Fibroblast of skin of left biceps (primary cell): ENCODE data around the gene TSHB.
"Not testable (repeated sequence)": the region's sequence is repeated elsewhere in the genome, so short reads cannot be mapped to it uniquely, and the experiment has no call there.

Experiments
- DNase-seq, 2 experiments: peaks; one replicate each; pipeline ENCODE4 v3.0.0-alpha.2; 2013; ENCODE audit warnings: low read depth in 2 of 2

TSHB gene

DNA sequence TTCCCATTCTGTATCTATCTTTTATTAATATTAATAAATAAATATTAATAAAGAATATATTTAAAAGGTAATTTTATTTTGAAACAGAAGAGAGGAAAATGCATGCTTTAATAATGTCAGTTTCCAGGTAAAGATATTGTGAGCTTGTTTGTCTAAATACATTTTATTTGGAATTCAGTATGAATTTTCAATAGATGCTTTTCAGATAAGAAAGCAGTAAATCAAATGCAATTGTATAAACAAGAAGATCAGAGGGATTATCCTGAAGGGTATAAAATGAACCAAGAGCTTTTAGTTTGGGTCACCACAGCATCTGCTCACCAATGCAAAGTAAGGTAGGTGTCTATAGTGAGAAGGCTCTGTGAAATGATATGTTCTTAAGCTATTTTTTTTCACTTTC lies at the start of gene TSHB:
TSS of gene TSHB (plus strand) at position 301 of the 400 bp plus-strand sequence. CDS start 3,537 bp downstream, outside the sequence.
- DNase-seq = no peak

DNA sequence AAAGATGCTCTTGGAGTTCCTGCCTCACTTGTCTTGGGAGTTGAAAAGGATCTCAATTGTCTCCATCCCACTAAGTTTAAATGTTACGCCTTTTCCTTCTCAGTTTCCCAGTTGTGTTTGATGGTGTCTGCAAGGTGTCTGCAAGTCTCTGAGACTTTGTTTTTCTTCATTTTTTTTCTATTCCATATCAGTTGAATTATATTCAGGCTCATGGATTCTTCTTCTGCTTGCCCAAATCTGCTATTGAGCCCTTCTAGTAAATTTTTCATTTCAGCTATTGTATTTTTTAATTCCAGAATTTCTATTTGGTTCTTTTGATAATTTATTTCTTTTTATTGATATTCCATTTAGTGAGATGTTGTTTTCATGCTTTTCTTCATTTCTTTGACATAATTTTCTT lies 47.4 kb upstream of the TSHB start:
- no peak for DNase-seq

DNA sequence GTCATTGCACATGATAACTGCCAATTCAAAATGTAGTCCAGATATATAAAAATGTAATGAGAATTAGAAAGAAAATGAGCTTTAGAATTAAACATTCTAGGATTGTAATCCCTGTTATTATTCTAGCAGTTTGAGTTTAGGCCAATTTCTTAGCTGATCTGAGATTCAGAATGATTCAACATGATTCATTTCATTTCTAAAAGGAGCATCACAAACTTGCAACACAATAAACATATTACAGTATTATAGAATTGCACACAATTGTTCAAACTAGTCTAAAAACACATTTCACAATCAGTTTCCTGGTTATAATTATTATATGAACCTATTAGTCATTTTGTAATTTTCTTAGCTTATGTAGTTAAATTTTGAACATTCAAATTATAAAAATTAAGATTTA lies 43.3 kb upstream of the TSHB start:
- no peak for DNase-seq

DNA sequence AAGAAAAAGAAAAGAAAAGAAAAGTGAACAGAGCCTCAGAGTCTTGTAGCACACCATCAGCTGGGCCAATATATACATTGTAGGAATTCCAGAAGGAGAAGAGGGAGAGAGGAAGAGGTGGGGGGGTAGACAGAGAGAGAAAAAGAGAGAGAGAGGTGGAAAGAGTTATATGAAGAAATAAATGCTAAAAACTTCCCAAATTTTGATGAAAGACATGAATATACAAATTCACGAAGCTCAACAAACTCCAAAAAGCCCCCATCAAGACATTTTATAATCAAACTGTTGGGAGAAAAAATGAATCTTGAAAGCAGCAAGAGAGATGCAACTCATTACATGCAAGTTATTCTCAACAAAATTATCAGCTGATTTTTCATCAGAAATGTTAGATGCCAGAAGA lies 41.5 kb upstream of the TSHB start:
- DNase-seq = no peak

DNA sequence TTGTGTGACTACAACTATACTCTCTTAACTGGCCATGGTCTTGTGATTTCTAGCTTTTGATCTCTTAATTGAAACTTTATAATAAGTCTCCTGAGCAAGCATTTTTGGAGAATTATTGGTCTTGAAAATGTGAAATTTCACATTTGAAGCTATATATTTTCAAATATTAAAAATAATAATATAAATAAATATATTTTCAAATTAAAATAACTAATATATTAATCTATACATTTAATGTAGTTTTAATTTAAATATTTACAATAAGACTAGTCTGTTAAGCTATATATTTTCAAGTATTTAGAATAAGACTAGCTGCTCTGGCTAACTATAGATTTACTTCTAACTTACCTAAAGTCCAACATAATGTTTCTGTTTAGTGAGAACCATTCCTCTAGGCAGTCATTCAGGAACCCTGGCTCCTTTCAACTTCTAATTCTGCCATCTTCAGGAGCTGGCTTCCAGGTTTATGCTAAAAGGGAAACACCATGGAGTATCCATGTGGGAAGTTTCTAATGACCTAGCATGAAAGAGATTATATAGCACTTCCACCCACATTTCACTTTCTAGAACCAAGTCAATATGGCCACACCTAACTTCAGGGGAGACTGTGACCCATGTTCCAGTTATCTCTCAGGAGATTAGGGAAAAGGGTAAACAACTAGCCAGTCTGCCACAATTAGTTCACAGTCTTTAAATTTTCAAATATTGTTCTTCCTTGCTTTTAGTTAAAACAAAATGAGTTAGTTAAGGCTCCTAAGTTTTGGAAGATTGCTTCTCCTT lies 31.9 kb upstream of the TSHB start:
- DNase-seq = no peak

DNA sequence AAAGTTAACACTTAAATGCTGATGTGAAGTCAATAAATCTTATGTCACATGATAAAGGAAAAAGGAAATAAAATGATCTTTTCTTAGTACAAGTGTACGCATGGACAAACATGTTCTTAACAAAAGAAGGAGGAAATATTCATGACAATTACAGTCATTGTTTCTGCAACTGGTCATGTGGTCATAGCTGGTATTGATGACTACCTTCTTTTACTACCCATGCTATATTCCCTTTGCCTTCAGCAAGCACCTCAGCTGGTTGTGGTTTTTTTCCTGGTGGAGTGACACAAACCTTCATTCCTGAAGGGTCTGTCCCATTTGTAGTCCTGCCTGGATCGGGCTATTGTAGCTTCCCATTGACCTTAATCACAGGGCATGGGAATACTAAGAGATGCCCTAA lies 23.4 kb upstream of the TSHB start:
- no peak for DNase-seq

DNA sequence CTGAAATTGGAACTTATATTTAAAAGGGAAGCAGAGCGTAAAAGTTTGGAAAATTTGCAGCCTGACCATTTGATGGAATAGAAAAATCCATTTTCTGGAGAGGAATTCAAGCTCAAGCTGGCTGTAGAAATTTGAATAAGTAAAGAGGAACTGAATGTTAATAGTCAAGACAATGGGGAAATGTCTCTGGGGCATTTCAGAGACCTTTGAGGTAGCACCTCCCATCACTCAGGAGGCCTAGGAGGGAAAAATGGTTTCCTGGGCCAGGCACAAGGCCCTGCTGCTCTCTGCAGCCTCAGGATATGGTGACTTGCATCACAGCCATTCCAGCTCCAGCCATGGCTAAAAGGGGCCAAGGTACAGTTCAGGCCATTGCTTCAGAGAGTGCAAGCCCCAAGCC lies 17.6 kb upstream of the TSHB start:
- no peak for DNase-seq

DNA sequence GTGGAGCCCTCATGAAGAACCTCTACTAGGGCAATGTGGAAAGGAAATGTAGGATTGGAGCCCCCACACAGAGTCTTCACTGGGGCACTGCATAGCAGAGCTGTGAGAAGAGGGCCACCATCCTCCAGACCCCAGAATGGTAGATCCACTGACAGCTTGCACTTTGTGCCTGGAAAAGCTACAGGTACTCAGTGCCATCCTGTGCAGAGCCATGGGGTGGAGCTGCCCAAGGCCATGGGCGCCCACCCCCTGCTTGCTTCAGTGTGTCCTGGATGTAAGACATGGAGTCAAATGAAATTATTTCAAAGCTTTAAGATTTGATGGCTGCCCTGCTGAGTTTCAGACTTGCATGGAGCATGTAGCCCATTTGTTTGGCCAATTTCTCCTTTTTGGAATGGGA lies 17.2 kb upstream of the TSHB start:
- DNase-seq = no peak

DNA sequence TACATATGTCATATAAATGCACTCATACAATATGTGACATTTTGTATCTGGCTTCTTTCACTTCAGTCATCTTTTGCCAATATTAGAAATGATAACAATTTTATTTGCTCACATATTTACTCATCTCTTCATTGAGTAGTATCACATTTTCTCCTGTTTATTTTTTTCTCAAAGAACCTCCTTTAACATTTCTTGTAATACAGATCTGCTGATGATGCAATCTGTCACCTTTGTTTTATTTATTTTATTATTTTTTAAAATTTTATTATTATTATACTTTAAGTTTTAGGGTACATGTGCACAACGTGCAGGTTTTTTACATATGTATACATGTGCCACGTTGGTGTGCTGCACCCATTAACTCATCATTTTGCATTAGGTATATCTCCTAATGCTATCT lies 15.8 kb upstream of the TSHB start:
- no peak for DNase-seq

DNA sequence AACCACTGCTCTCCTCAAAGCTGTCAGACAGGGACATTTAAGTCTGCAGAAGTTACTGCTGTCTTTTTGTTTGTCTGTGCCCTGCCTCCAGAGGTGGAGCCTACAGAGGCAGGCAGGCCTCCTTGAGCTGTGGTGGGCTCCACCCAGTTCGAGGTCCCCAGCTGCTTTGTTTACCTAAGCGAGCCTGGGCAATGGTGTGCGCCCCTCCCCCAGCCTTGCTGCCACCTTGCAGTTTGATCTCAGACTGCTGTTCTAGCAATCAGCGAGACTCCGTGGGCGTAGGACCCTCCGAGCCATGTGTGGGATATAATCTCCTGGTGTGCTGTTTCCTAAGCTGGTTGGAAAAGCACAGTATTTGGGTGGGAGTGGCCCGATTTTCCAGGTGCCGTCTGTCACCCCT lies 10.1 kb upstream of the TSHB start:
- not testable (repeated sequence) for DNase-seq

DNA sequence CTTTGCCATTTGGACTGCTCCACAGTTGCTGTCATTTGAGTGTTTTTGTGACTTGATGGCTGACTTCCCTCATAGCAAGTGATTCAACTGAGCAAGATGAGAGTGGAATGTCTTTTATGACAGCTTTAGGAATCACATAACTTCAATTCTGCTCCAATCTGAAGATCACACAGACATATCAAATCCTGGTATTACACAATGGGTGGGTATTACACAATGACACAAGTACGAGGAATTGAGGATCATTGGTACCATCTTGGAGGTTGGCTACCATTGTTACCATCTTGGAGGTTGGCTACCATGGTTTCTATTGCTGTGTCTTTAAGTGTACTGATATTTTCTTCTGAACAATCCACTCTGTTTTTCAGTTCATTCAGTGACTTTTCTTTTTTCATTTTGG lies 8.5 kb upstream of the TSHB start:
- no peak for DNase-seq

DNA sequence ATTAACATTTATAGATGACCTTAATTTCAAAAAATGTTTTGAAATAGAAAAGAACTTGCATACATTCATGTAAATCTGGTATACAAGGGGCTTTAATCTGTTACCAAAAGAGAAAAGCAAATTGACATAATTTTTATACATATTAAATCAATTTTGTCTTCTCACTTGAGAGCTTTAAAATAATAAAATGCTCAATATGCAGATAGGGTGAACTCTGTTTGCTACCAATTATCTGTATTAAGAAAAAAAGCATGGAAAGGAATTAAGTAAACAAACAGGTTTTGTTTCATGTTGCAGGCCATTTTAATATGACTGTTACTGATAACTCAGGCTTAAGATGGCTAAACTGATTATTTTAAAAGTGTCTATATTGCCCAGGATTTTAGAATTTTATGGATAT lies 6.0 kb upstream of the TSHB start:
- no peak for DNase-seq

DNA sequence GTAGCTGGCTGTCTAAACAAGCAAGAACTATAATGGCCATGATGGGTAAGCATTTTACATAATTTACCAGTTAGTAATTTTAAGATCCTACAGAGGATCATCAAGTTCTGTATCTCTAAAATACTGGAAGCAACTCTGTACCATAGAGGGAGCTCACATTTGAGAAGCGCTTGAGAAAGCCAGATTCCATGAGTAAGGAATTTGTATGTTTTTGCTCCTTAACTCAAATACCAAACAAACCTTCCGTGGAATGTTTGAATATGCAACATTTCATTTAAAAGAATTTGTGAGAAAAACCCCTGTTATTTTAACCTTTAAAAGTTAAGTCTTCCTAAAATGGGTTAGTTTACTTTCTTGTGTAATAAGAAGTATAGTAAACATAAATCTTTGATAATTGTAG lies 2.0 kb downstream of the TSHB start:
- DNase-seq = no peak

DNA sequence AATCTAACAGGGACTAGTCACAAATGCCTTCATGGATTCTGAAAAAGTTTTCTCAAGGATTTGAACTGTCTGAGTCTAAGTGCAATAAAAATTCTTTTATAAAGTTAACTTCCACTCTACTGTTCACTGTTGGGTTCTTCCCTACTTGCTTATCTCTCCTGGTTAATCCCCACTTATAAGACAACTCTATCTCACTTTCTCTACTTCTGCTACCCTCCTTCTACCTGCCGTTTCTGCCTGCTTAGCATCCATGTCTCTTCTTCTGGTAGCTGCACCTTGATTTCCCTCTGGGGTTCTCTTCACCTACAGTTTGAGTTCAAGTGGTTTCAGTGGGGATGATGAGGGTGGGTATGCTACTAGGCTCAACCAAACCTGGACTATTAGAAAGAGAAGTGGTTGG lies 6.0 kb downstream of the TSHB start:
- no peak for DNase-seq

DNA sequence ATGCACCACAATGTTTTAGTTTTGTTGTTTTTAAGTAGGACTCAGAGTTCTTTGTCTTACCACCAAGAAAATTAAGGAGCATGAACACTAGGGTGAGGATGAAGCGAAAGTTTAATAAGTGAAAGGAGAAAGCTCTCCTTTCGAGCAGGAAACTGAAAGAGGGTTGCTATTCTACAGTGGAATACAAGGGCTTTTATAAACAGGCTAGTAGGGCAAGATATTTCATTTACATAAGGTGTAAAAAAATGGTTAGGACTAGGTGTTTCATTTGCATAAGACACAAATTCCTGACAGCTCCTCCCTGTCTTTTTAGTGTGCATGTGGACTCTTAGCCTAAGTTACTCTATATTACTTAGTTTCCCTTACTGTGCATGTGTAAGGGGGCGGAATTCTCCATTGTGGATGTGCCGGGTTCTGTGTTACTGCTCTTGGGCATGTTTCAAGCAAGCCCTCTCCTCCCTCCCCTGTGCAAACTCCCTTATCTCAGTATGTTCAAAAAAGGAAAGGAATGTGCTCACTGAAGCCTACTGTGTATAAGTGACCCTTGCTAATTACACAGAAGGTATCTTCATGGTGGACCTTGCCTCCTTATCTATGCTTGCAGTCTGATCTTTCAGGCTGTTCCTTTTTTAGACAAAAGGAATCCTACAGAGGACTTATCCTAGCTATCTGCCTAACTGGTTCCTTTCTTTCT lies 7.3 kb downstream of the TSHB start:
- no peak for DNase-seq

DNA sequence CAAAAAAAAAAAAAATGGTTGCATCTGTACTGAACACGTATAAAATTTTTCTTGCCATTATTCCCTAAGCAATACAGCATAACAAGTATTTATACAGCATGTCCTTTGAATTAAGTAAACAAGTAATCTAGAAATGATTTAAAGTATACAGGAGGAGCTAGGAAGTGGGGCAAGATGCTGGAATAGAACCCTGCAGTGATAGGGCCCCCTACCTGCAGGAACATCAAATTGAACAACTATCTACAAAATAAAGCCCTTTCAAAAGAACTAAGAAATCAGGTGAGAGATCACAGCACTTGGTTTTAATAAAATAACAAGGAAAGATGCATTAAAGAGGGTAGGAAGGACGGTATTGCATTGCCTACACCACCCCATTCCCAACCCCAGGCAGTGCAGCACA lies 10.9 kb downstream of the TSHB start:
- no peak for DNase-seq

DNA sequence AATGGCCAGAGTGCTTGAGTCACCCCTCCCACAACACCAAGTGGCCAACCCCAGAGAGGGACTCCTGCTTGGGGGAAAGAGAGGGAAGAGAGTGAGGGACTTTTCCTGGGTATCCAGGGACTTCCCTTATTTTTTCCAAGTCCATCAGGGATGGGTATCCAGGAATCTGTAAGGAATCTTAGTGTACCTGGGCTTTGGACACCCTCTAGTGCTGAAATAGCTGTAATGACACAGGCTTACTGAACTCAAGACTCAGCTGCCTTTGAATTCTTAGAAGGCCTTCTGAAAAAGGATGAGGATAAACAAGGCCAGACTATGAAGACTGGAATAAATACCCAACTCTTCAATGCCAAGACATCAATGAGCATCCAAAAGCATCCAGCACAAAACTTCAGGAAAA lies 12.0 kb downstream of the TSHB start:
- DNase-seq = no peak

DNA sequence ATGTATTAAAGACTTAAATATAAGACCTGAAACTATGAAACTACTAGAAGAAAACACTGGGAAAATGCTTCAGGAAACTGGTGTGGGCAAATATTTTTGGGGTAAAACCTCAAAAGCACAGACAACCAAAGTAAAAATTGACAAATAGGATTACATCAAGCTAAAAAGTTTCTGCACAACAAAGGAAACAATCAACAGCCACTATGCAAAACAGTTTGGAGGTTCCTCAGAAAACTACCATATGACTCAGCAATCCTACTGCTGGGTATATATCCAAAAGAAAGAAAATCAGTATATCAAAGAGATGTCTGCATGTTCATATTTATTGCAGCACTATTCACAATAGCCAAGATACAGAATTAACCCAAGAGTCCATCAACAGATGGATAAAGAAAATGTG lies 17.1 kb downstream of the TSHB start:
- DNase-seq = no peak

DNA sequence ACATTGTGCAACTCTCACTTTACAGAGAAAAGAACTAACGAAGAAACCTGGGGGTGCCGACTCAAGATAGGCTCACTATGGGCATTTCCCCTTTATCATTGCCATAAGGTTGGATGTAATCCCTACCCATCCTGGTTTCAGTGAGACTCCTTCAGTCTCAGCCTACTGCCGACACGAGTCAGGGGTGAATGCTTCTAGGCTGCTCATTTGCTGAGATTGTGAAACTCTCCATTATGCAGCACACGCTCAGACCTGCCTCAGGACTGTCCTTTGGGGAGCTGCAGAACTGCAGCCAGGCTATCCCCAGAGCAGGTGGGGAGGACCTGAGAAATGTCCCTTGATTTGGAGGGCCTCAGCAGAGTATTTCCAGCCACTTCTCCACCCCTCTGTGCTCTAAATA lies 22.2 kb downstream of the TSHB start:
- no peak for DNase-seq

DNA sequence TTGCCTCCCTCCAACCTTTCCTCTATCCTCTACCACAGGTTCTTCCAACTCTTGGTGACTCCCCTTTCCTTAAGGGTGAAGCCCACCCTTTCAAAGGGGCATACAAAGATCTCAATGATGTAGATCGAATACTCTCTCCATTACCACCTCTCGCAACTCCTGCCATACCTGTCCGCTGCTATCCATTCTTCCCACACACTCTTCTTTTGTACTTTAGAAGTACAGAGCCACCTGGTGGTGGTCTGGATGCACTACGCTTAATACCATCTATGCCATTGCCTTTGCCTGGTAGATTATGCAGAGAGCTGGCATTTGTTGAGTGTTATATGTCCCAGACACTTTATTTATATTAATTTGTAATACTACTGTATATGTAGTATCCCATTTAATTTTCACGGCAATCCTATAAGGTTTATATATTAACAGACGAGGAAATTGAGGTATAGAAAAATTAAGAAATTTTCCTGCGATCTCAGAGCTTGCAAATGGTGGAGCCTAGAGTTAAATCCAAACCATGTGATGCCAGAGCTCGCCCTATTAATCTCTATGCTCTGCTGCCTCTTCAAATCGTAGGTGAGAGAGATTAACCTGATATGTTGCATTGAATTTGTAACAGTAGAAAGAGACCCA lies 22.9 kb downstream of the TSHB start:
- DNase-seq = no peak

DNA sequence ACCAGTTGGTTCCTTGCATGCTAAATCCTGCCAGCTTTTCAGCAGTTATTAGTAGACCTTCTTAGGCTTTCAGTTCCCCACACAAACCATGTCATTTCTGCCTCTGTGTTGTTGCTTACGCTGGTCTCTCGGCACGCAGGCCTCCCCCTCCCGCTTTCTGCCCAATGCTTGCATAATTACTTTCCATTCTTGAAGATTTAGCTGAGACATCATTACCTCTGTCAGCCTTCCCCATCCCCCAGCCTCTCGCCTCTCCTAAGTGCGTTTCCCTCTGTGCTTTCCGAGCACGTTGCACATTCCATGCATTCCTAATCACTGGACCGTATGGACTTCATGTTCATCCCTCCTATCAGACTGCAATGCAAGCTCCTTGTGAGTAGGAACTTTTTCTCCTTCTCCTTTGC lies 26.8 kb downstream of the TSHB start:
- DNase-seq = peak; percentile 67 to 72

DNA sequence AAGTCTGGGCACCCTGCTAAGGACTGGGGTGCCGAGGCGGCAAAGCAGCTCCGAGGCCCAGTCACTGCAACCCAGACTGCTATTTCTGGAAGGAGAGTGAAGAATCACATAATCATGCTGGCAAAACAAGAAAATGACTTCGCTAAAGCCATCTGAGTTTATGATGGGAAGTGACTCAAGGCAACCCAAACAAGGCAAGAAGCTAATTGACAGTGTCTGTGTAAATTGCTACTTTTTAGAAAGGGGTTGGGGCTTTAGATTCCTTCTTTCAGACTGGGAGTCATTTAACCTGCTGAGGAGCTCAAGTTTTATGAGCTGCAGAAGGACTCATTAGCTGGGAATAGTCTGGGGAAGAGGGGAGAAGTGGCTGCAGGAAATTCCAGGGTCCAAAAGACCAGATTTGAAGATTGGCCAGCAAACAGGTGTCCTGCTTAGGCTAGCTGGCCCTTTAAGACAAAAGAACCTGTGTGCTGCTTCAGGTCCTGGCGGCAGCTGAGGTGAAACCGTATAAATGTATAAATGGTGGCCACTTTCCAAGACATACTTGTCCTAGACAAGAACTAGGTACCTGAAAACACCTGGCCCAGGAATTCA lies 28.1 kb downstream of the TSHB start:
- no peak for DNase-seq

DNA sequence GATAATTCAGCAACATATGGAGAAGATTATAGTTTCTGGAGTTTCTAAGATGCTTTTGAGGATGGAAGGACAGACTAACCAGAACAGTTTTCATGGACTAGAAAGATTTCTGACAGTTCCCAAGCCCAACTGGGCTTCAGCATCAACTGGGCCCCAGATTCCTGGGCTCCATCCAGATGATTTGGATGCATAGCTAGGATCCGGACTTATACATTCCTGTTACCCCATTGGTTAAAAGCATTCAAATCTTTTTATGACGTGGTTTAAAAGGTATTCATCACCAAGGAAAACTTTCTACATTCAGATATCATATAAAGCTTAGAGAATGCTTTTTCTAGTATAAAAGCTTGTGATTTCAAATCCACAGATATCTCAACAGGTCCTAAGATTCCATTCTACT lies 29.7 kb downstream of the TSHB start:
- no peak for DNase-seq
